Caco-2 (cell line): ENCODE data around the gene DSE. TPM values are rescaled to one million over a fixed set of nuclear protein-coding genes. Genes with fewer than 3 reads are reported as not detected.

Experiments used
- BruUV-seq: library from RNA; stranded (reverse); fragments of 400-500 nt; replicated peaks from 2 replicates; lab custom pipeline; 2021; lab: Mats Ljungman, UMichigan
- CTCF ChIA-PET: fragments of 300-600 bp; sonication (Branson Sonifier 250); formaldehyde crosslinking; loops from one replicate; lab custom pipeline; 2022; ENCODE audit warnings: antibody characterized with exemption; lab: Charles Lee
- POLR2A ChIA-PET: fragments of 300-600 bp; sonication (Branson Sonifier 250); formaldehyde crosslinking; loops from one replicate; lab custom pipeline; 2022; ENCODE audit warnings: antibody characterized with exemption; lab: Charles Lee
- DNase-seq, 2 experiments: peaks; one replicate each; pipeline versions ENCODE4 v3.0.0 to v3.0.0-alpha.2; 2020 to 2022
- H3K27me3 ChIP-seq: replicated peaks from 2 replicates; pipeline ENCODE4 v1.6.0; 2011; ENCODE audit warnings: low read length; ENCODE audit not compliant: control insufficient read depth, insufficient read depth
- H3K36me3 ChIP-seq: 2 replicates; pipeline ENCODE4 v1.5.1; 2011; ENCODE audit warnings: low read length; ENCODE audit not compliant: control insufficient read depth, insufficient read depth
- H3K4me1 ChIP-seq: fragments of 250-450 bp; sonication (Bioruptor Pico); 2 replicates; pipeline ENCODE4 v1.5.1; 2020; ENCODE audit warnings: mild to moderate bottlenecking
- H3K4me3 ChIP-seq: 2 replicates; pipeline ENCODE4 v1.5.1; 2011; ENCODE audit warnings: low read depth, mild to moderate bottlenecking, control low read depth, low read length
- H3K9me3 ChIP-seq: fragments of 250-450 bp; sonication (Bioruptor Pico); 2 replicates; pipeline ENCODE4 v1.5.1; 2020; ENCODE audit warnings: mild to moderate bottlenecking, moderate library complexity
- H3K27ac Mint-ChIP-seq: one replicate; pipeline ENCODE4 v1.8.0; 2022; ENCODE audit warnings: mixed read lengths; ENCODE audit not compliant: unreplicated experiment
- H3K27me3 Mint-ChIP-seq: one replicate; pipeline ENCODE4 v1.8.0; 2022; ENCODE audit warnings: mixed read lengths; ENCODE audit not compliant: insufficient read depth, unreplicated experiment
- H3K36me3 Mint-ChIP-seq: one replicate; pipeline ENCODE4 v1.8.0; 2022; ENCODE audit warnings: mild to moderate bottlenecking, mixed read lengths; ENCODE audit not compliant: insufficient read depth, unreplicated experiment
- H3K4me1 Mint-ChIP-seq: one replicate; pipeline ENCODE4 v1.8.0; 2022; ENCODE audit warnings: low read depth, mixed read lengths; ENCODE audit not compliant: unreplicated experiment
- H3K4me3 Mint-ChIP-seq: one replicate; pipeline ENCODE4 v1.8.0; 2022; ENCODE audit warnings: mild to moderate bottlenecking, moderate library complexity, mixed read lengths; ENCODE audit not compliant: unreplicated experiment
- H3K9me3 Mint-ChIP-seq: one replicate; pipeline ENCODE4 v1.8.0; 2022; ENCODE audit warnings: mixed read lengths; ENCODE audit not compliant: unreplicated experiment
- intact Hi-C: fragments of 100-400 bp; cut with micrococcal nuclease; formaldehyde crosslinking; loops from one replicate; pipeline ENCODE4 v1.10.0; 2022; ENCODE audit not compliant: unreplicated experiment
- total RNA-seq: library from RNA; stranded (reverse); gene quantifications from 2 replicates; pipeline ENCODE4 v1.2.3, GENCODE V29; 2022
- TF ChIP-seq, protein P1 (sequence below), 2 experiments: fragments of 200-600 bp in 1 of 2; IDR thresholded peaks; 1 replicate in 1 of 2; 2 replicates in 1 of 2; pipeline versions ENCODE4 v1.5.1 to v1.8.0; 2011 to 2022; ENCODE audit warnings: antibody characterized with exemption in 1 of 2, control low read depth in 1 of 2, inconsistent platforms in 1 of 2, low read depth in 1 of 2, low read length in 1 of 2, mild to moderate bottlenecking in 1 of 2, moderate library complexity in 1 of 2; ENCODE audit not compliant: insufficient read depth in 1 of 2, severe bottlenecking in 1 of 2, unreplicated experiment in 1 of 2

Gene DSE
- total RNA-seq, 1 experiment from 2014 or later: 2.8 TPM

- Mint-ChIP-seq H3K4me1 (no peaks in the 10 kb centered on the region), H3K27ac (no peak overlapping the region), H3K4me3 (no peak overlapping the region), H3K9me3 (no peaks in the 10 kb centered on the region), H3K27me3 (peaks cover 11% of the 10 kb centered on the region), H3K36me3 (no peaks in the 10 kb centered on the region)
- no peaks in the 10 kb centered on the region for H3K4me1 ChIP-seq
- H3K4me3 ChIP-seq: no peak overlapping the region
- intact Hi-C loops: loop anchor here (10.0 kb wide), 1 partner anchor 195 kb away; no protein-coding TSS in a partner anchor
- ChIA-PET CTCF (no interaction called here), POLR2A (no interaction called here)
- TF ChIP-seq, protein P1, sequence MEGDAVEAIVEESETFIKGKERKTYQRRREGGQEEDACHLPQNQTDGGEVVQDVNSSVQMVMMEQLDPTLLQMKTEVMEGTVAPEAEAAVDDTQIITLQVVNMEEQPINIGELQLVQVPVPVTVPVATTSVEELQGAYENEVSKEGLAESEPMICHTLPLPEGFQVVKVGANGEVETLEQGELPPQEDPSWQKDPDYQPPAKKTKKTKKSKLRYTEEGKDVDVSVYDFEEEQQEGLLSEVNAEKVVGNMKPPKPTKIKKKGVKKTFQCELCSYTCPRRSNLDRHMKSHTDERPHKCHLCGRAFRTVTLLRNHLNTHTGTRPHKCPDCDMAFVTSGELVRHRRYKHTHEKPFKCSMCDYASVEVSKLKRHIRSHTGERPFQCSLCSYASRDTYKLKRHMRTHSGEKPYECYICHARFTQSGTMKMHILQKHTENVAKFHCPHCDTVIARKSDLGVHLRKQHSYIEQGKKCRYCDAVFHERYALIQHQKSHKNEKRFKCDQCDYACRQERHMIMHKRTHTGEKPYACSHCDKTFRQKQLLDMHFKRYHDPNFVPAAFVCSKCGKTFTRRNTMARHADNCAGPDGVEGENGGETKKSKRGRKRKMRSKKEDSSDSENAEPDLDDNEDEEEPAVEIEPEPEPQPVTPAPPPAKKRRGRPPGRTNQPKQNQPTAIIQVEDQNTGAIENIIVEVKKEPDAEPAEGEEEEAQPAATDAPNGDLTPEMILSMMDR (IDR thresholded peaks at IDR 0.05; ENCODE audit: insufficient read depth in 1 of 2, low read depth in 1 of 2, low read length in 1 of 2, severe bottlenecking in 1 of 2, unreplicated experiment in 1 of 2): no peak
- no TSS peak for BruUV-seq
- H3K27me3 ChIP-seq: no peaks in the 10 kb centered on the region
- H3K36me3 ChIP-seq: no peaks in the 10 kb centered on the region
- no peak for DNase-seq
- no peaks in the 10 kb centered on the region for H3K9me3 ChIP-seq
Measured at GRCh38 chr6:116449565-116449964, 78.8 kb downstream of the DSE start.

- intact Hi-C loops: no loop called here
- H3K4me1 Mint-ChIP-seq: no peaks in the 10 kb centered on the region
- H3K27me3 ChIP-seq: no peaks in the 10 kb centered on the region
- DNase-seq: no peak
- TF ChIP-seq, protein P1 (IDR thresholded peaks at IDR 0.05; ENCODE audit: insufficient read depth in 1 of 2, low read depth in 1 of 2, low read length in 1 of 2, severe bottlenecking in 1 of 2, unreplicated experiment in 1 of 2): no peak
- H3K36me3 ChIP-seq: no peaks in the 10 kb centered on the region
- no peak overlapping the region for H3K4me3 Mint-ChIP-seq
- ChIA-PET CTCF (no interaction called here), POLR2A (no interaction called here)
- H3K27ac Mint-ChIP-seq: no peak overlapping the region
- H3K9me3 ChIP-seq: no peaks in the 10 kb centered on the region
- H3K9me3 Mint-ChIP-seq: no peaks in the 10 kb centered on the region
- H3K36me3 Mint-ChIP-seq: no peaks in the 10 kb centered on the region
- BruUV-seq: no TSS peak
- H3K4me1 ChIP-seq: no peaks in the 10 kb centered on the region
- H3K4me3 ChIP-seq: no peak overlapping the region
- peaks cover 11% of the 10 kb centered on the region for H3K27me3 Mint-ChIP-seq
Measured at GRCh38 chr6:116450185-116450710, 79.5 kb downstream of the DSE start.

GRCh38 chr6:116450769-116451740, 80.3 kb downstream of the DSE start:
- Histone ChIP-seq H3K4me1 (no peaks in the 10 kb centered on the region), H3K36me3 (no peaks in the 10 kb centered on the region), H3K9me3 (no peaks in the 10 kb centered on the region), H3K27me3 (no peaks in the 10 kb centered on the region), H3K4me3 (no peak overlapping the region)
- TF ChIP-seq, protein P1 (IDR thresholded peaks at IDR 0.05; ENCODE audit: insufficient read depth in 1 of 2, low read depth in 1 of 2, low read length in 1 of 2, severe bottlenecking in 1 of 2, unreplicated experiment in 1 of 2): no peak
- no TSS peak for BruUV-seq
- H3K27ac Mint-ChIP-seq: no peak overlapping the region
- intact Hi-C loops: no loop called here
- peaks cover 11% of the 10 kb centered on the region for H3K27me3 Mint-ChIP-seq
- DNase-seq: no peak
- no peaks in the 10 kb centered on the region for H3K9me3 Mint-ChIP-seq
- ChIA-PET POLR2A (no interaction called here), CTCF (no interaction called here)
- no peak overlapping the region for H3K4me3 Mint-ChIP-seq
- H3K36me3 Mint-ChIP-seq: no peaks in the 10 kb centered on the region
- H3K4me1 Mint-ChIP-seq: no peaks in the 10 kb centered on the region
